Astrocyte of the spinal cord (primary cell): ENCODE measurements around the gene TBC1D32.

Experiments used
- DNase-seq: peaks from one replicate; pipeline ENCODE4 v3.0.0; 2011; ENCODE audit warnings: low read depth, low spot score
- H3K4me3 ChIP-seq: 2 replicates; pipeline ENCODE4 v1.5.1; 2011; ENCODE audit warnings: low read depth, mild to moderate bottlenecking, low read length, moderate library complexity
- in situ Hi-C: cut with HindIII; loops from 2 replicates; pipeline ENCODE4 v1.10.0; 2017; ENCODE audit warnings: low sequenced_read_pairs
- TF ChIP-seq, protein P1 (sequence below): IDR thresholded peaks from 2 replicates; pipeline ENCODE4 v1.5.1; 2012; ENCODE audit warnings: low read depth, mild to moderate bottlenecking, low read length, inconsistent platforms

TBC1D32 gene

DNA sequence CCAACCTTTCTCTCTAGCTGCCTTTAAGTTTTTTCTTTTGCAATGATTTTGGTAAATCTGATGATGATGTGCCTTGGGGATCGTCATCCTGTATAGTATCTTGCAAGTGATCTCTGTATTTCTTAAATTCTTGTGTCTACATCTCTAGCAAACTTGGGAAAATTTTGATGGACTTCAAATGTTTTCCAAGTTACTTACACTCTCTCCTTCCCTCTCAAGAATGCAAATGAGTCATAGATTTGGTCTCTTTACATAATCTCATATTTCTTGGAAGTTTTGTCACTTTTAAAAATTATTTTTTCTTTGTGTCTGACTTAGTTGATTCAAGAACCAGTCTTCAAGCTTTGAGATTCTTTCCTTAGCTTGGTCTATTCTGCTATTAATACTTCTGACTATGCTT lies 176.4 kb downstream of the TBC1D32 start:
- TF ChIP-seq, protein P1, sequence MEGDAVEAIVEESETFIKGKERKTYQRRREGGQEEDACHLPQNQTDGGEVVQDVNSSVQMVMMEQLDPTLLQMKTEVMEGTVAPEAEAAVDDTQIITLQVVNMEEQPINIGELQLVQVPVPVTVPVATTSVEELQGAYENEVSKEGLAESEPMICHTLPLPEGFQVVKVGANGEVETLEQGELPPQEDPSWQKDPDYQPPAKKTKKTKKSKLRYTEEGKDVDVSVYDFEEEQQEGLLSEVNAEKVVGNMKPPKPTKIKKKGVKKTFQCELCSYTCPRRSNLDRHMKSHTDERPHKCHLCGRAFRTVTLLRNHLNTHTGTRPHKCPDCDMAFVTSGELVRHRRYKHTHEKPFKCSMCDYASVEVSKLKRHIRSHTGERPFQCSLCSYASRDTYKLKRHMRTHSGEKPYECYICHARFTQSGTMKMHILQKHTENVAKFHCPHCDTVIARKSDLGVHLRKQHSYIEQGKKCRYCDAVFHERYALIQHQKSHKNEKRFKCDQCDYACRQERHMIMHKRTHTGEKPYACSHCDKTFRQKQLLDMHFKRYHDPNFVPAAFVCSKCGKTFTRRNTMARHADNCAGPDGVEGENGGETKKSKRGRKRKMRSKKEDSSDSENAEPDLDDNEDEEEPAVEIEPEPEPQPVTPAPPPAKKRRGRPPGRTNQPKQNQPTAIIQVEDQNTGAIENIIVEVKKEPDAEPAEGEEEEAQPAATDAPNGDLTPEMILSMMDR: no peak
- peak; percentile 10 for DNase-seq
- in situ Hi-C loops: no loop called here
- H3K4me3 ChIP-seq: no peak overlapping the region

DNA sequence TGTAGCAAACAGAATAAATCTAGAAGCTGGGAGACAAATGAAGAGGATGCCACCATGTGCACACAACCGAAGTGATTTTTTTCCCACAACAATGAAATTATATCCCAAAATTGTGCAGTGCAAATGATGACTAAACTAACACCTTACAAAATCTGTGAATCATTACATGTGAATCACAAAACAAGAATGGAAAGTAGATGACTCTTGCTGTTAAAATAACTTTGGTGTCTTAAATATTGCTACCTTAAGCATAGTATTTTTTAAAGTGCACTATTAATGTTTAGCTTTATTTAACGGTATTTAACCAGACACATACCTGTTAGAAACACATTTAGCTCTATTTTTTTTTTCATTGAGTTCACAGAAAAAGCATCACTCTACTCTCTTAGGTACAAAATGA lies 190.8 kb downstream of the TBC1D32 start:
- in situ Hi-C loops: no loop called here
- TF ChIP-seq, protein P1: no peak
- DNase-seq: no peak

DNA sequence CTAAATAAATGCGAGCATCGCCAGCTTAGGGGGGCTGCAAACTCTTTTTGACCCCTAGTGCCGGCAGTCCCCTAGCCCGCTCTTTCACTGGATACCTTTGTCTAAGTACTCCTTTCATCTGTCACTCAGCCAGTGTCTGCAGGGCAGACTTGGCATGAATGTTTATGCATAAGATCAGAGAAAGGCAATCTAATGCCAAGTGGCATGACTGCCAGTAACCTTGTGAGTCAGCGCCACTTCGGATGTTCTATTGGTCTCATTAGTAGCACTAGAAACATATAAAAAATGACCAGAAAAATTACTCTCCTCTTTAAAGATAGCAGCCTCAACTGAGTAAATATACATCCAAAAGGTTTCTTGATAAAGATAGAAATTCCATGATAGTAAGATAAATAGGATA lies 192.2 kb downstream of the TBC1D32 start:
- in situ Hi-C loops: no loop called here
- TF ChIP-seq, protein P1: no peak
- H3K4me3 ChIP-seq: no peak overlapping the region
- no peak for DNase-seq

More for the DNA sequence above, 190.8 kb downstream of the TBC1D32 start:
- H3K4me3 ChIP-seq: no peak overlapping the region

- in situ Hi-C loops: no loop called here
- H3K4me3 ChIP-seq: no peak overlapping the region
- DNase-seq: no peak
- TF ChIP-seq, protein P1: no peak
Observed at GRCh38 chr6:121135425-121135824, 198.9 kb downstream of the TBC1D32 start.

DNA sequence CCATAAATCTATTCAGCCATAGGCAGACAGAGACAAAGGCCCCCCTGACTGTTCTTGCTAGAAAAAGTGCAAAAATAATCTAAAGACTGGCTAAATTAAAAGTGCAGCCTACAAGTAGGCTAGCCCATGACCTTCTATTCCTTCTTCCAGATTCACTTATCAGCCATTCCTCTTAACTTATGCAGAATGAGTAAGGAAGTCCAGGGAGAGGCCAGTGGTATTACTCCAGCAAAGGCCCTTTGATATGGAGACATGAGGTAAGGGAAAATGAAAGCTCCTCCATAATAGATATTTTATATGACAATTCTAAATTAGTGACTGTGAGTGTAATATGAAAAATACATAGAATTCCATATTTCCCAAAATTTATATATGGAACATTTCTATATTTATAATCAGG lies 199.4 kb downstream of the TBC1D32 start:
- no peak overlapping the region for H3K4me3 ChIP-seq
- in situ Hi-C loops: no loop called here
- no peak for DNase-seq
- TF ChIP-seq, protein P1: no peak

GRCh38 chr6:121124600-121124999 lies 209.7 kb downstream of the TBC1D32 start:
- H3K4me3 ChIP-seq: no peak overlapping the region
- DNase-seq: no peak
- in situ Hi-C loops: no loop called here
- TF ChIP-seq, protein P1: no peak

DNA sequence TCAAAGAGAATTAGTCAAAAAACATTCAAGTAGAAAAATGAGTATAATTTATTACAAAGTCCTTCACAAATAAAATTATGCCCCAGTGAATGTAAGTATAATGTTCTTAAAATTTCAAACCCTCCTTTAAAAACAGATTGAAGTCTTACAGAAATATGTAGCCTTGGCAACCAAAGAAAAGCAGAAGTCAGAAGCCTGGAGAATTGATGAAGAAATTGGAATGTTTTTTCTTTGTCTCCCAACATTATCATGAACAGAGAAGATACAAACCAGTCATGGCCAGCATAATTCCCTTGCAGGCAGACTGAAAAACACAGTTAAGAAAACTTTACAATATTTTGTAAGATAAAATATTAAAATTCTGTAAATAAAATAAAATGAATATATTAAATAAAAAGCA lies 221.9 kb downstream of the TBC1D32 start:
- DNase-seq: no peak
- in situ Hi-C loops: no loop called here
- H3K4me3 ChIP-seq: no peak overlapping the region
- TF ChIP-seq, protein P1: no peak
